ENCODE data around the gene PRMT1. TPM values are rescaled to one million over a fixed set of nuclear protein-coding genes. Genes with fewer than 3 reads are reported as not detected.

The PRMT1 gene
- polyA plus RNA-seq, 1 experiment, result 287 TPM

DNA sequence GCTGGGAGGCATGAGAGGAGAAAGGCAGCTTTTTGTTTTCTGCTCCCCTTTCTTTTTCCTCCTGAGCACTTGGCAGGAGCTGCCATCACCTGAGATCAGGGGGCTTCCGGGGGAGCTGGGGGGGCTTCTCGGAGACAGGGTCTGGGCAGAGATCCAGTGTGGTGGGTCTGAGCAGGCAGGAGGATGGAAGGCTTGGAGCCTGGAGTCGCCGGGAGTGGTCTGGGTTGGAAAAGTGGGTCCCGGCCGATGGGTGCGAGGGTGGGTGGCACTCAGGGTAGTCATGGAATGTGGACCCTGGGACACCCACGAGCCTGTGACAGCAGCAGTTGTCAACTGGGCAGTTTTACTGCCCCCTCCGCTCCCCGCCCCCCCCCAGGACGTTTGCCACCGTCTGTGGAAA lies 10.1 kb downstream of the PRMT1 start:
- DNase-seq (ENCODE audit: low read depth, low spot score), result no peak
- CTCF ChIA-PET, result no interaction called here
- no peaks in the 10 kb centered on the region for H3K27me3 ChIP-seq (ENCODE audit: control insufficient read depth, insufficient read depth, low read length)
- H3K4me3 ChIP-seq (ENCODE audit: low read depth, low read length), result no peak overlapping the region
- H3K9me3 ChIP-seq (ENCODE audit: control insufficient read depth, insufficient read depth, low read length), result no peaks in the 10 kb centered on the region; the same call in 1 of the 2 replicates
- no peak overlapping the region for H3K27ac ChIP-seq (ENCODE audit: low read depth, low read length)
- TF ChIP-seq, protein P1, sequence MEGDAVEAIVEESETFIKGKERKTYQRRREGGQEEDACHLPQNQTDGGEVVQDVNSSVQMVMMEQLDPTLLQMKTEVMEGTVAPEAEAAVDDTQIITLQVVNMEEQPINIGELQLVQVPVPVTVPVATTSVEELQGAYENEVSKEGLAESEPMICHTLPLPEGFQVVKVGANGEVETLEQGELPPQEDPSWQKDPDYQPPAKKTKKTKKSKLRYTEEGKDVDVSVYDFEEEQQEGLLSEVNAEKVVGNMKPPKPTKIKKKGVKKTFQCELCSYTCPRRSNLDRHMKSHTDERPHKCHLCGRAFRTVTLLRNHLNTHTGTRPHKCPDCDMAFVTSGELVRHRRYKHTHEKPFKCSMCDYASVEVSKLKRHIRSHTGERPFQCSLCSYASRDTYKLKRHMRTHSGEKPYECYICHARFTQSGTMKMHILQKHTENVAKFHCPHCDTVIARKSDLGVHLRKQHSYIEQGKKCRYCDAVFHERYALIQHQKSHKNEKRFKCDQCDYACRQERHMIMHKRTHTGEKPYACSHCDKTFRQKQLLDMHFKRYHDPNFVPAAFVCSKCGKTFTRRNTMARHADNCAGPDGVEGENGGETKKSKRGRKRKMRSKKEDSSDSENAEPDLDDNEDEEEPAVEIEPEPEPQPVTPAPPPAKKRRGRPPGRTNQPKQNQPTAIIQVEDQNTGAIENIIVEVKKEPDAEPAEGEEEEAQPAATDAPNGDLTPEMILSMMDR (IDR thresholded peaks at IDR 0.05; ENCODE audit: low read depth, low read length), result no peak
- POLR2A ChIA-PET, result no interaction called here

DNA sequence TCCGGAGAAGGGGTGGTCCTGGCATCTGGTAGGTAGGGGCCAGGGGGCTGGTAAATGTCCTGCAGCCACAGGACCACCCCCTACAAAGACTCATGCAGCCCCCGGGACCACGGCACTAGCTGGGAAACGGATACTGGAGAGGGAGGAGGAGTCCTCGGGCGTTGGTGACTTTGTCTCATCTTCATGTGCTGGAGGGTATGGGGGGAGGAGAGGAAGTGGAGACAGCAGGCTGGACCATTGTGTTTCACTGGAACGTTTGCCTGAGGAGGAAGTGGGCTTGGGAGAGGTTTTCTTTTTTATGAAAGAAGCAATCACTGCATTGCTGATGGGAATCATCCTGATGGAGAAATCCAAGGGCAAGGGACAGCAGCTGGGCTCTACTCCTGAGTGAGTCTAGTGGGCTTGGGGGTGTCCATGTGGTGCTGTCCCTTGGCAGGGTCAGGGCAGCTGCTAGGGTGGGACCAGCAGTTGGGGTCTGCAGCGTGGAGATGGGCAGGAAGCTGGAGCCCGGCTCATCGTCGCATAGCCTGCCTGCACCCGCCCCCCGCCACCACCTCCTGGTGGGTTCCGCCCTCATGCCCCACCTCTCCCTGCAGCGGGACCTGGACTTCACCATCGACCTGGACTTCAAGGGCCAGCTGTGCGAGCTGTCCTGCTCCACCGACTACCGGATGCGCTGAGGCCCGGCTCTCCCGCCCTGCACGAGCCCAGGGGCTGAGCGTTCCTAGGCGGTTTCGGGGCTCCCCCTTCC lies 10.7 kb downstream of the PRMT1 start:
- TF ChIP-seq, protein P1 (IDR thresholded peaks at IDR 0.05; ENCODE audit: low read depth, low read length), result no peak
- H3K4me3 ChIP-seq (ENCODE audit: low read depth, low read length), result no peak overlapping the region
- DNase-seq (ENCODE audit: low read depth, low spot score), result no peak
- H3K27me3 ChIP-seq (ENCODE audit: control insufficient read depth, insufficient read depth, low read length), result no peaks in the 10 kb centered on the region
- H3K9me3 ChIP-seq (ENCODE audit: control insufficient read depth, insufficient read depth, low read length), result no peaks in the 10 kb centered on the region; the same call in 1 of the 2 replicates
- no peak overlapping the region for H3K27ac ChIP-seq (ENCODE audit: low read depth, low read length)
- CTCF ChIA-PET, result no interaction called here
- POLR2A ChIA-PET, result interaction anchor here (3.3 kb wide), 1 partner anchor 11 kb away, joined by 9 read pairs; the partner anchor contains the start of gene PRMT1

DNA sequence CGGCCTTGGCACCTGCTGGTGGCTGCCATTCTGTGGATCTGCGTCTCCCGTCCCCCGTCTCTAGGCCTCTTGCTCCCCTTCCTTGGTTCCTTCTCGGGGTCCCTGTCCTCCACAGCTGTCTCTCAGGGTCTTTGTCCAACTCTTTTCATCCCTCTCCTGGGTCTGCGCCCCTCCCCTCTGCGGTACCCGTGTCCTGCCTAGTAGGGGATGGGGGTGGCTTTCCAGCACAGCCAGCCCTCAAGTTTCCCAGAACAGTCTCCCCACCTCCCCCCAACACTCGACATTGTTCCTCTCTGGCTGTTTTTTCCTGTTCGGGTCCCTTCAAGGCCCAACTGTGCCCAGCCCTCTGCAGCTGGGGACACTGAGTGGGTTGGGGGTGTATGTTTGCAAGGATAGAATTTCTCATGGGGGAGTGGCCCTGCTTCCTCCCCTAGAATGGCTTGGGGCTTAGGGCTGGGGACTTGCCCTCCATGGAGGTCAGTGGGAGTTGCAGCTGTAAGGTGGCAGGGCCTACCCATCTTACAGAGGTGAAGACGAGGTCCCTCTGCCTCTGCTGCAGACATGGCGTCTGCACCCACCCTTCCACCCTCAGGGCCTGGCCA lies 11.6 kb downstream of the PRMT1 start:
- DNase-seq (ENCODE audit: low read depth, low spot score), result no peak
- CTCF ChIA-PET, result interaction anchor here (0.6 to 3.0 kb wide), 2 partner anchors 8 to 17 kb away, joined by 3 to 14 read pairs; no protein-coding TSS in a partner anchor
- TF ChIP-seq, protein P1 (IDR thresholded peaks at IDR 0.05; ENCODE audit: low read depth, low read length), result no peak
- no peak overlapping the region for H3K27ac ChIP-seq (ENCODE audit: low read depth, low read length)
- POLR2A ChIA-PET, result interaction anchor here (3.3 kb wide), 1 partner anchor 12 kb away, joined by 9 read pairs; the partner anchor contains the start of gene PRMT1
- no peaks in the 10 kb centered on the region for H3K27me3 ChIP-seq (ENCODE audit: control insufficient read depth, insufficient read depth, low read length)
- H3K4me3 ChIP-seq (ENCODE audit: low read depth, low read length), result no peak overlapping the region
- no peaks in the 10 kb centered on the region; the same call in 1 of the 2 replicates for H3K9me3 ChIP-seq (ENCODE audit: control insufficient read depth, insufficient read depth, low read length)

DNA sequence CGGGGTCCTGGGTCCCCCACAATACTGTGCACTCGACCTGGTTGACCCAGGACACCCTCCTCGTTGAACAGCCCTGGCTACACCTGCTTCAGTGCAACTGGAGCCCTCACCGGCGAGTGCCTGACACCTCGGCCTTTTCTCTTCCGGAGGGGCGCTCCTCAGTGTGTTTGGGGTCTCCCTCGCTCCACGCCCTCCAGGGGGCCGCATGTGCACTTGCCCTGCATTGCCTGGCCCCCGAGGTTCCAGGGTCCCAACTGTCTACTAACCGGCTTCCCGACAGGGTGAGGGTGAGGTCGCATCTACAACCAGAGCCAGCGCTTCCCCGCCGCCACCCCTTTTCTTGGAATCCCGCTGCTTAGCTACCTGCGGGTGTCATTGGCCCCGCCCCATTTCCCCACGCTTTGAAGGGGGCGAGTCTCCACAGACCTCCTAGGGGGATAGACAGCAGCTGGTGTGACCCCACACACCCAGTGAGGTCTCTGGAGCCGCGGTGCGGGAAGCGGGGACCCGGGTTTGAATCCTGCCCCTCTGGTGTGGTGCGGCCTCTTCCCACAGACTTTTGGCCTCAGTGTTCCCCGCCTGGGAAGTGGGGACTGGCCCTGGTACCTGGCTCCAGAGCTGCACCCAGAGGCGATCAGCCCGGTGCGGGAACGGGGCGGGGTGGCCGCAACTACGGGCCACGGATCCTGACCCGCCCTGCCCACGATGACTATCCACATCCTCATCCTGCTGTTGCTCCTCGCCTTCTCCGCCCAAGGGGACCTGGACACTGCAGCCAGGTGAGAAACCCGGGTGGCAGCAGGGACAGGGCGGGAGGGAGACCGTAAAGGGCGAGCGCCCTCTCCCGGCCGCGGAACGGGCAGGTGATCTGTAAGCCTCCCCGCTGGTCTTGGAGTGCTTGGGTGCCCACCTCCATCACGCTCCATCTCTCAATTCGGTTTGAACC lies 12.3 kb downstream of the PRMT1 start, which contains the start of gene ADM5:
ADM5 (plus strand) TSS at position 462 of the 946 bp plus-strand sequence; CDS start at position 706, 244 bp downstream.
- DNase-seq (ENCODE audit: low read depth, low spot score), result no peak
- CTCF ChIA-PET, result interaction anchor here (0.6 to 3.0 kb wide), 3 partner anchors 9 to 18 kb away, joined by 3 to 14 read pairs (median 4); no protein-coding TSS in a partner anchor
- POLR2A ChIA-PET, result interaction anchor here (3.3 kb wide), 1 partner anchor 13 kb away, joined by 9 read pairs; the partner anchor contains the start of gene PRMT1
- Histone ChIP-seq H3K27ac (ENCODE audit: low read depth, low read length) (peak within 1 kb of the TSS; percentile 70), H3K27me3 (ENCODE audit: control insufficient read depth, insufficient read depth, low read length) (no peaks in the 10 kb centered on the region), H3K9me3 (ENCODE audit: control insufficient read depth, insufficient read depth, low read length) (no peaks in the 10 kb centered on the region; the same call in 1 of the 2 replicates), H3K4me3 (ENCODE audit: low read depth, low read length) (peak within 1 kb of the TSS; percentile 73)
- TF ChIP-seq, protein P1 (IDR thresholded peaks at IDR 0.05; ENCODE audit: low read depth, low read length), result peak; percentile 55
